ENCODE data around the gene RP2. TPM values are rescaled to one million over a fixed set of nuclear protein-coding genes. Genes with fewer than 3 reads are reported as not detected.

RP2 gene
- polyA plus RNA-seq, 2 of the 4 experiments (the other 2 are of a cell fraction): 14.0 to 14.8 TPM

DNA sequence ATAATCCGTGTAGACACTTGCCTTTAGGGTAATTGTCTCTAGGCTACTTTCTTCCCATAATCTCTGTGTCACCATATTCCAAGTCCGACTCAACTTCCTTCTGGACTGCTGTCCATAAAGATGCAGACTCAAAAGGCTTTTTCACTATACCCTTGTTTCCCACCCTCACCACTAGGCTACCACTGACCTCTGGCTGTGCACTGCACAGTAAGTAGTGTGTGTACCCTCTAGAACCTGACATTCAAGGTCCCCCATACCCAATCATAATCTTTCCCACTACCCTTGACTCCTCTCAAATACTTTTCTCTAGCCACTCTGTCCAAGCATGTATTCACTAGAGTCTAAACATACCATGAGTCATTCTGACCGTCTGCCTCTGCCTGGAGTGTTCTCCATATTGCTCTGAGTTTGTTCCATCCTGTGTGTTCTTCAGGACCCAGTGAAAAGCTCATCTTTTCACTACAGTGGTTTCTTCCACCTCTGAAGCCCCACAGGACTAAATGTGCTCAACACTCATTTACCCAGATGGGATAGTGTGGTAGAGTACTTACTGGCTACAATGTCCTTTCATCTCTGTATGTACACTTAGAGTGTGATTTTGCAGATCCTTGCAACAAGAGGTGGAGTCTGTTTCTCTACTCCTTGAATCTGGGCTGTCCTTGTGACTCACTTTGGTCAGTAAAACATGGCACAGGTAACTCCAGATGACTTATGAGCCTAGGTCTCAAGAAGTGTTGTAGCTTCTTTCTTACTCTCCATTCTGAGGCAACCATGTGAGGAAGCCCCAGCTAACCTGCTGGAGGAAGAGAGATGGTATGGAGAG, 92.8 kb downstream of the RP2 start:
- peaks cover 6% of the 10 kb centered on the region for H3K4me1 ChIP-seq
- peak overlapping the region in 1 of 2 experiments; percentile 36; a peak in 1 of 6 replicates for H3K27ac ChIP-seq
- DNase-seq (ENCODE audit: low read depth in 1 of 2, low spot score in 1 of 2) (peak in 1 of 2 experiments; percentile 11), ATAC-seq (peak; percentile 56 to 82; a peak in 4 of 6 replicates), FAIRE-seq (no peak)
- 45% methylated on average over 3 of the region's 3 CpGs for WGBS (ENCODE audit: missing lambda C conversion rate)
- TF ChIP-seq, protein P1, sequence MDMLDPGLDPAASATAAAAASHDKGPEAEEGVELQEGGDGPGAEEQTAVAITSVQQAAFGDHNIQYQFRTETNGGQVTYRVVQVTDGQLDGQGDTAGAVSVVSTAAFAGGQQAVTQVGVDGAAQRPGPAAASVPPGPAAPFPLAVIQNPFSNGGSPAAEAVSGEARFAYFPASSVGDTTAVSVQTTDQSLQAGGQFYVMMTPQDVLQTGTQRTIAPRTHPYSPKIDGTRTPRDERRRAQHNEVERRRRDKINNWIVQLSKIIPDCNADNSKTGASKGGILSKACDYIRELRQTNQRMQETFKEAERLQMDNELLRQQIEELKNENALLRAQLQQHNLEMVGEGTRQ (IDR thresholded peaks at IDR 0.05): no peak
- TF ChIP-seq ESRRA (IDR thresholded peaks at IDR 0.05; ENCODE audit: borderline replicate concordance, low read length): no peak
- TF ChIP-seq GATA3 (IDR thresholded peaks at IDR 0.05; ENCODE audit: borderline replicate concordance): no peak
- TF ChIP-seq, protein P2, sequence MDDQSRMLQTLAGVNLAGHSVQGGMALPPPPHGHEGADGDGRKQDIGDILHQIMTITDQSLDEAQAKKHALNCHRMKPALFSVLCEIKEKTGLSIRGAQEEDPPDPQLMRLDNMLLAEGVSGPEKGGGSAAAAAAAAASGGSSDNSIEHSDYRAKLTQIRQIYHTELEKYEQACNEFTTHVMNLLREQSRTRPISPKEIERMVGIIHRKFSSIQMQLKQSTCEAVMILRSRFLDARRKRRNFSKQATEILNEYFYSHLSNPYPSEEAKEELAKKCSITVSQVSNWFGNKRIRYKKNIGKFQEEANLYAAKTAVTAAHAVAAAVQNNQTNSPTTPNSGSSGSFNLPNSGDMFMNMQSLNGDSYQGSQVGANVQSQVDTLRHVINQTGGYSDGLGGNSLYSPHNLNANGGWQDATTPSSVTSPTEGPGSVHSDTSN (IDR thresholded peaks at IDR 0.05): no peak
- no peak for TF ChIP-seq KDM5A (IDR thresholded peaks at IDR 0.05)
- TF ChIP-seq NPAS2 (CRISPR knock-in tag; IDR thresholded peaks at IDR 0.05; ENCODE audit: borderline replicate concordance): no peak
- no peak for TF ChIP-seq NFE2L2 (conservative IDR thresholded peaks at IDR 0.05; ENCODE audit: low read length)
- no peak for TF ChIP-seq KDM1A (IDR thresholded peaks at IDR 0.05; ENCODE audit: low read depth)
- TF ChIP-seq, protein P3, sequence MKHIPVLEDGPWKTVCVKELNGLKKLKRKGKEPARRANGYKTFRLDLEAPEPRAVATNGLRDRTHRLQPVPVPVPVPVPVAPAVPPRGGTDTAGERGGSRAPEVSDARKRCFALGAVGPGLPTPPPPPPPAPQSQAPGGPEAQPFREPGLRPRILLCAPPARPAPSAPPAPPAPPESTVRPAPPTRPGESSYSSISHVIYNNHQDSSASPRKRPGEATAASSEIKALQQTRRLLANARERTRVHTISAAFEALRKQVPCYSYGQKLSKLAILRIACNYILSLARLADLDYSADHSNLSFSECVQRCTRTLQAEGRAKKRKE (CRISPR knock-in tag; IDR thresholded peaks at IDR 0.05; ENCODE audit: low read depth): no peak
- no peak for TF ChIP-seq RARB (CRISPR knock-in tag; IDR thresholded peaks at IDR 0.05)
- no peak for TF ChIP-seq RNF2 (IDR thresholded peaks at IDR 0.05; ENCODE audit: borderline replicate concordance, low read depth)
- no peak overlapping the region for H3K4me3 ChIP-seq
- POLR2A ChIA-PET: no interaction called here
- H3K9me3 ChIP-seq: no peaks in the 10 kb centered on the region
- CTCF ChIA-PET: interaction anchor here (0.6 to 3.5 kb wide), 6 partner anchors 11 to 101 kb away, joined by 3 to 15 read pairs (median 4); partner anchors contain the start of gene JADE3
- H3K4me2 ChIP-seq: peak overlapping the region; percentile 44

Other genes with a start within 250 kb of the RP2 start
- gene SLC9A7, start 77.9 kb upstream of the RP2 start, polyA plus RNA-seq (2011; rRNA removed): 21.1 and 22.3 TPM in 2 replicates
- 9.8 to 11.4 TPM (median 11.2 TPM) in 3 replicates for gene SLC9A7, start 77.9 kb upstream of the RP2 start, polyA plus RNA-seq (2017; fragmentation: RNase III; extraction: RNeasy Plus Mini Kit Qiagen cat#74134 plus additional on column Dnase treatment)
- 19.8 and 28.8 TPM in 2 replicates for gene JADE3, start 75.4 kb downstream of the RP2 start, polyA plus RNA-seq (2011; rRNA removed)
- gene JADE3, start 75.4 kb downstream of the RP2 start, polyA plus RNA-seq (2017; fragmentation: RNase III; extraction: RNeasy Plus Mini Kit Qiagen cat#74134 plus additional on column Dnase treatment): 10.4 to 10.6 TPM (median 10.5 TPM) in 3 replicates
- gene RGN, start 241.4 kb downstream of the RP2 start, polyA plus RNA-seq (2011; rRNA removed): 0.14 TPM in 1 of 2 replicates, not detected in the other
- 0.28 TPM in 1 of 3 replicates, not detected in the others for gene RGN, start 241.4 kb downstream of the RP2 start, polyA plus RNA-seq (2017; fragmentation: RNase III; extraction: RNeasy Plus Mini Kit Qiagen cat#74134 plus additional on column Dnase treatment)

Data from A549 (cell line).